Gastroesophageal sphincter (tissue), 4 donors: Measurements from ENCODE around the gene NTSR1. TPM values are rescaled to one million over a fixed set of nuclear protein-coding genes. Genes with fewer than 3 reads are reported as not detected.

Source experiments
- ATAC-seq: fragments of 150-250 bp; one replicate; pipeline ENCODE4 v1.9.1; 2016; ENCODE audit warnings: mild to moderate bottlenecking, moderate library complexity
- H3K27ac ChIP-seq, 4 donors: fragments of 200-600 bp; sonication (generic) in 3 of 4; 1 replicate in 3 of 4; 2 replicates in 1 of 4; pipeline ENCODE4 v1.5.1; 2016 to 2019
- H3K27me3 ChIP-seq: fragments of 200-600 bp; sonication (generic); one replicate; pipeline ENCODE4 v1.5.1; 2019
- H3K36me3 ChIP-seq, 2 donors: fragments of 200-600 bp; sonication (generic); one replicate each; pipeline ENCODE4 v1.5.1; 2019; ENCODE audit warnings: control low read depth in 1 of 2
- H3K4me1 ChIP-seq, 3 donors: fragments of 200-600 bp; sonication (generic); 1 replicate in 2 of 3; 2 replicates in 1 of 3; pipeline ENCODE4 v1.5.1; 2016 to 2019; ENCODE audit warnings: control low read depth in 2 of 3
- H3K4me3 ChIP-seq, 2 donors: fragments of 200-600 bp; sonication (generic); one replicate each; pipeline ENCODE4 v1.5.1; 2019; ENCODE audit warnings: mild to moderate bottlenecking in 1 of 2, moderate library complexity in 1 of 2
- H3K9me3 ChIP-seq, 3 donors: fragments of 200-600 bp; sonication (generic); one replicate each; pipeline ENCODE4 v1.5.1; 2017 to 2019; ENCODE audit warnings: control low read depth in 2 of 3
- CTCF ChIP-seq, 4 experiments: fragments of 200-600 bp in 2 of 4; fragments of 450-650 bp in 2 of 4; sonication (generic) in 1 of 4; IDR thresholded peaks; one replicate each; pipeline ENCODE4 v1.5.1; 2017 to 2019; ENCODE audit warnings: antibody characterized with exemption in 4 of 4, mild to moderate bottlenecking in 2 of 4, moderate library complexity in 2 of 4
- EP300 ChIP-seq: sonication (generic); formaldehyde crosslinking; IDR thresholded peaks from one replicate; pipeline ENCODE4 v1.6.1; 2017; ENCODE audit warnings: antibody characterized with exemption, mild to moderate bottlenecking
- POLR2A ChIP-seq, 2 donors: fragments of 450-650 bp; IDR thresholded peaks; one replicate each; pipeline ENCODE4 v1.6.1; 2017; ENCODE audit warnings: antibody characterized with exemption in 2 of 2, mild to moderate bottlenecking in 2 of 2, moderate library complexity in 1 of 2
- POLR2AphosphoS5 ChIP-seq: sonication (generic); formaldehyde crosslinking; IDR thresholded peaks from one replicate; pipeline ENCODE4 v1.6.1; 2017; ENCODE audit warnings: antibody characterized with exemption
- WGBS, 2 donors: methylation state at CpG; one replicate each; pipeline ENCODE4 v1.1.5; 2018; ENCODE audit warnings: low coverage in 1 of 2; 5-methylcytosine and 5-hydroxymethylcytosine counted together
- total RNA-seq, 4 donors: library from RNA; depleted of rRNA; stranded (reverse); fragments of >200 nt; gene quantifications; one replicate each; pipeline ENCODE4 v1.1.0, GENCODE V29; 2016

Gene NTSR1
- total RNA-seq, 4 donors from 2014 or later: 0.13 to 0.85 (median 0.19) TPM

- TF ChIP-seq EP300 (no peak), POLR2A (IDR thresholded peaks at IDR 0.05) (no peak), POLR2AphosphoS5 (no peak), CTCF (IDR thresholded peaks at IDR 0.05) (no peak)
- Histone ChIP-seq H3K4me3 (no peak overlapping the region), H3K4me1 (peaks cover 0 to 9% (median 0%) of the 10 kb centered on the region in 3 donors), H3K9me3 (no peaks in the 10 kb centered on the region), H3K27ac (no peak overlapping the region), H3K27me3 (peaks cover 48% of the 10 kb centered on the region), H3K36me3 (no peaks in the 10 kb centered on the region)
- no peak for ATAC-seq
- 67 to 77% methylated on average over 3 to 5 of the region's 17 CpGs for WGBS, 2 donors
Observed at GRCh38 chr20:62780696-62781095, 72.1 kb downstream of the NTSR1 start.

GRCh38 chr20:62782149-62782892 is 73.7 kb downstream of the NTSR1 start:
- WGBS, 2 donors: 82 to 92% methylated on average over 4 to 7 of the region's 18 CpGs
- H3K4me3 ChIP-seq: no peak overlapping the region
- H3K4me1 ChIP-seq: peaks cover 0 to 9% (median 0%) of the 10 kb centered on the region in 3 donors
- no peak for ATAC-seq
- no peaks in the 10 kb centered on the region for H3K9me3 ChIP-seq
- no peaks in the 10 kb centered on the region for H3K36me3 ChIP-seq
- TF ChIP-seq EP300 (no peak), CTCF (IDR thresholded peaks at IDR 0.05) (no peak), POLR2AphosphoS5 (no peak), POLR2A (IDR thresholded peaks at IDR 0.05) (no peak)
- H3K27ac ChIP-seq: no peak overlapping the region
- peaks cover 49% of the 10 kb centered on the region for H3K27me3 ChIP-seq

DNA sequence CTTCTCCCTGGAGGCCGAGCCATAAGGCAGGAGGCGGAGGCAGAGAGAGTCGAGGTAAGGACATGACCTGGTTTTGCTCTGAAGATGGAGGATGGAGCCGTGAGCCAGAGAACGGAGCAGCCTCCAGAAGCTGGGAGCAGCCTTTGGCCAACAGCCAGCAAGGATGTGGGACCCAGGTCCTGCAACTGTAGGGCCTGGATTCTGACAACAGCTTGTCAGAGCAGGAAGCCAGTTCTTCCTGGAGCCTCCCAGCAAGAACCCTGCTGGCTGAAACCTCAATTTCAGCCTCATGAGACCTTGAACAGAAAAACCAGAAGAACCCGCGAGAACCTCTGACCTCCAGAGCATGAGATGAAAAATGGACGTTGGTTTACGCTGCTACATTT is 74.2 kb downstream of the NTSR1 start:
- Histone ChIP-seq H3K4me3 (no peak overlapping the region), H3K27ac (no peak overlapping the region), H3K4me1 (peaks cover 0 to 9% (median 0%) of the 10 kb centered on the region in 3 donors), H3K36me3 (no peaks in the 10 kb centered on the region), H3K27me3 (peaks cover 45% of the 10 kb centered on the region), H3K9me3 (no peaks in the 10 kb centered on the region)
- ATAC-seq: no peak
- WGBS, 2 donors: 47 to 48% methylated on average over 3 to 9 of the region's 9 CpGs
- TF ChIP-seq EP300 (no peak), POLR2A (IDR thresholded peaks at IDR 0.05) (no peak), POLR2AphosphoS5 (no peak), CTCF (IDR thresholded peaks at IDR 0.05) (no peak)

DNA sequence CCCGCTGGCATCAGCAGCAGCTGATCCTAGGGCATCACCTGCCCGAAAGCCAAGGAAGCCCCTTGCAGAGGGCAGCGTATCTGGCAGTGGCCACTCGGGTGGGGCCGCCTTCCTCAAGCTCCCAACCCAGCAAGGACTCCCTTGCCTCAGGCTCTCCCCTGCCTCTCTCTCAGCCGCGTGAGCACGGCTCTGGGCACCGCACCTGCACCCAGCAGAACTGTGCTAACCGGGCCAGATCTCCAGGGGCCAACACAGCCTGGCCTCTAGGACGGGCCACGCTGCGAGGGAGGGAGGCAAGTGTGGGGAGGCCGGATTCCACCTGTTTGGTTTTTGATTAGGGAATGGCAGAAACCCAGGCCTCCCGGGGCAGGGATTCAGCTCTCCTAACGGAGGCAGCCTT is 75.9 kb downstream of the NTSR1 start:
- Histone ChIP-seq H3K27ac (no peak overlapping the region), H3K36me3 (no peaks in the 10 kb centered on the region), H3K4me1 (peaks cover 0 to 9% (median 0%) of the 10 kb centered on the region in 3 donors), H3K4me3 (no peak overlapping the region), H3K27me3 (peaks cover 34% of the 10 kb centered on the region), H3K9me3 (no peaks in the 10 kb centered on the region)
- 20 to 29% methylated on average over 2 of the region's 16 CpGs for WGBS, 2 donors
- TF ChIP-seq EP300 (no peak), POLR2AphosphoS5 (no peak), POLR2A (IDR thresholded peaks at IDR 0.05) (no peak), CTCF (IDR thresholded peaks at IDR 0.05) (no peak)
- no peak for ATAC-seq

DNA sequence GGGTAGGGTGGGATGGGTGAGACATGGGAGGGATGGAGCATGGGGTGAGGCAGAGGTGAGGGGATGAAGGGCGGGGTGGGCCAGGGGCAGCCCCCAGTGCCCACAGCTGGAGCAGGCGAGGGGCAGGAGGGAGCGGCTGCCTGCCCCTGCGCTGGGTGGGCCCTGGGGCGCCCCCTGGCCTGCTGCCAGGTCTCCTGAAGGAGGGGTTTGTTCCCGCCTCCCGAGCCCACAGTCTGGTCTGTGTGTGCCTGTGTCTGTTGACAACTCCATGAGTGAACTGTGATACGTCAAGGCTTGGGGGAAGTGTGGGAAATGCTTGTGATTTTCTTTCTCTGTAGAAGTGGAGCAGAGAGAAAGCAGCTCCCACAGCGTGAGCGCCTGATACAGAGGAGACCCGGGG is 76.8 kb downstream of the NTSR1 start:
- H3K4me3 ChIP-seq: no peak overlapping the region
- H3K27me3 ChIP-seq: peaks cover 25% of the 10 kb centered on the region
- TF ChIP-seq POLR2AphosphoS5 (no peak), POLR2A (IDR thresholded peaks at IDR 0.05) (no peak), EP300 (no peak), CTCF (IDR thresholded peaks at IDR 0.05) (no peak)
- WGBS, 2 donors: 45 to 46% methylated on average over 2 to 4 of the region's 11 CpGs
- H3K36me3 ChIP-seq: no peaks in the 10 kb centered on the region
- ATAC-seq: no peak
- peaks cover 0 to 9% (median 0%) of the 10 kb centered on the region in 3 donors for H3K4me1 ChIP-seq
- peak overlapping the region in 1 of 4 donors; percentile 16 for H3K27ac ChIP-seq
- no peaks in the 10 kb centered on the region for H3K9me3 ChIP-seq
